WI38 (cell line): ENCODE data around the gene POLD3.

Experiments
- H3K4me3 ChIP-seq: 2 replicates; pipeline ENCODE4 v1.5.1; 2011; ENCODE audit warnings: low read depth, mild to moderate bottlenecking, control low read depth, low read length
- CTCF ChIP-seq: IDR thresholded peaks from 2 replicates; pipeline ENCODE4 v1.5.1; 2012; ENCODE audit warnings: low read depth, mild to moderate bottlenecking, control low read depth, low read length

Gene POLD3

DNA sequence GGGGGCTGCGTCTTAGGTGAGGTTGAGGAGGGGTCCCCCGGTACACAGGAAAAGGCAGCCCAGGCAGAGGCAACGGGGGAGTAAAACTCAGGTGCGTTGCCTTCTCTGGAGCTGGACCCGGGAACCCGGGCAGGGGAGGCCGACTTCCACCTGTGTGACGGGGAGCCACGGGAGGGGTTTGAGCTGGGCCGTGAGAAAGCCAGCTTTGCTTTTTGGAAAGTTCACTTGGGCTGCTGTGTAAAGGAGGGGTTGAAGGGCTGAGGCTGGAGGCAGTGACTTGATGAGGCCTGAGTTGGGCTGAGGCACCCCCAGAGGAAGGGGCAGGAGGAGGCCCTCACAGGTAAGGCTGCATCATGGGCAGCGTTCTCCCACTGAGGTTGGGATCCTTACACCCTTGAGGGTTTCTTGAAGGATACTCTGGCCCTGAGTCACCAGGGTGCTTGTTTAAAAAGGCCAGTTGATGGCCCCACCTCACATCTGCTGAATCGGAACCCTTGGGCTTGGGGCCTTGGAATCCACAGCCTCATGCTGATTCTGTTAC, 91.6 kb downstream of the POLD3 start:
- H3K4me3 ChIP-seq = no peak overlapping the region

DNA sequence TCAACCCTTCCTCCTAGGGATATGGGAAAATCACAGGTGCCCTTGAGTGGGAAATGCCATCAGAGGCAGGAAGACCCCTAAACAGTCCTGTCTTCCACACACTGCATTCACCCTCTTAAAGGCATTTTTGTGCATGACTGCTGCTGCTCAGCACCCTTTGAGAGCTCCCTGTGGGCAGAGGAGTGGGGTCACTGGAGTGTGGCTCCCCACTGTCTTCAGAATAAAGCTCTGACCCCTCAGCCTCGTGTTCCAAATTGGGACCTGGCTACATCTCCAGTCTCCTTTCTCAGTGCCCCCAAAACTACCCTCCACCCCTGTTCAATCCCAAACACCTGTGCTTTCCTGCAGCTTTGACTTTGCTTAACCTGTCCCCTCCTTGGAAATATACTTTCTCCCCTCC, 92.3 kb downstream of the POLD3 start:
- no peak for TF ChIP-seq CTCF

More for the DNA sequence above, 91.6 kb downstream of the POLD3 start:
- TF ChIP-seq CTCF = no peak

GRCh38 chr11:74685338-74685737, 93.0 kb downstream of the POLD3 start:
- TF ChIP-seq CTCF = no peak
- H3K4me3 ChIP-seq = no peak overlapping the region

More for the DNA sequence above, 92.3 kb downstream of the POLD3 start:
- no peak overlapping the region for H3K4me3 ChIP-seq

- no peak overlapping the region for H3K4me3 ChIP-seq
- no peak for TF ChIP-seq CTCF
Measured at GRCh38 chr11:74685905-74686304, 93.5 kb downstream of the POLD3 start.

GRCh38 chr11:74686792-74687191, 94.4 kb downstream of the POLD3 start:
- no peak for TF ChIP-seq CTCF
- H3K4me3 ChIP-seq = no peak overlapping the region

DNA sequence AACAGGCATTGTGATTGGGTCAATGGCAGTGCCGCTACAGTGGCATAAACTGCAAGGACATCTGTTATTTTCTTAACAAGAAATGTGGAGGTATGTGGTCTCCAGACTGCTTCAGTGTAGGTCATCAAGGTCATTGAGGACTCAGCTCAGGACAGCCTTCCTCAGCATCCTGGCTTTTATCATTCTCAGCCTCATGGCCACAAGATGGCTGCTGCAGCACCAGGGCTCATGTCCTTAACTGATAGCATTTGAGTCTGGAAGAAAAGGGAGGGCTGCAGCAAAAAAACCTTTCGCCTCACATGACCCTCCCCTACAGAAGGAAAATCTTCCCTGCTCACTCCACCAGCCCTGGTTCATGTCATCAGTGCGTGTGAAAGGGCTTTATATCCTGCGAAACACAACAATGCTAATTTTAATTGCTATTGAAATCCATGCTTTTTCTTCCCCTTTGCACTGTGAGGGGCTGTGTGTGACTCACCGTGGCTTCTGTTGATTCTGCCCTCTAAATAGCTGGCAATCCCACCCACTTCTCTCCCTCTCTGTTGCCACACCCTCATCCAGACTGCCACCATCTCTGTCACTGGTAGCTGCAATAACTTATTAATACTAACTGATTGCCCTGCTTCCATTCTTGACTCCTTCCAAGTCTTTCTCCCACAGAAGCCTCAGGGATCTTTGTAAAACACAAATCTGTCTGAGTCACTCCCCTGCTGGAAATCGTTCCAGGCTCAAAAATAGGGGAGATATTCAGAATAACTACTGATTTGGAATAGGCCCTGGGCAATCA, 95.0 kb downstream of the POLD3 start:
- no peak overlapping the region for H3K4me3 ChIP-seq
- TF ChIP-seq CTCF = no peak

- no peak for TF ChIP-seq CTCF
Measured at GRCh38 chr11:74689666-74690065, 97.3 kb downstream of the POLD3 start.

More at GRCh38 chr11:74689666-74690065, 97.3 kb downstream of the POLD3 start:
- H3K4me3 ChIP-seq = no peak overlapping the region
